BJ (cell line): Measurements from ENCODE around the gene SGIP1. TPM values are rescaled to one million over a fixed set of nuclear protein-coding genes. Genes with fewer than 3 reads are reported as not detected.
"Not testable (repeated sequence)": the region's sequence is repeated elsewhere in the genome, so short reads cannot be mapped to it uniquely, and the experiment has no call there.

Experiments used
- CTCF ChIA-PET: fragments of 350-600 bp; formaldehyde crosslinking; extraction: SDS; loops from one replicate; lab custom pipeline; 2021; ENCODE audit warnings: antibody characterized with exemption, inconsistent platforms; lab: Yijun Ruan, JAX
- POLR2A ChIA-PET: fragments of 300-600 bp; sonication (Branson Sonifier 250); formaldehyde crosslinking; extraction: SDS; loops from one replicate; lab custom pipeline; 2021; ENCODE audit warnings: antibody characterized with exemption; lab: Charles Lee
- DNase-seq: peaks from one replicate; pipeline ENCODE4 v3.0.0-alpha.2; 2011; ENCODE audit warnings: low read depth
- H3K27me3 ChIP-seq: 2 replicates; pipeline ENCODE4 v1.6.0; 2011; ENCODE audit warnings: low read length; ENCODE audit not compliant: control insufficient read depth, insufficient read depth
- H3K36me3 ChIP-seq: 2 replicates; pipeline ENCODE4 v1.5.1; 2011; ENCODE audit warnings: low read length; ENCODE audit not compliant: control insufficient read depth, insufficient read depth
- H3K4me3 ChIP-seq: 2 replicates; pipeline ENCODE4 v1.5.1; 2011; ENCODE audit warnings: low read depth, mild to moderate bottlenecking, control low read depth, low read length
- polyA plus RNA-seq: library from polyadenylated mRNA; depleted of rRNA; stranded (reverse); fragments of >200 nt; gene quantifications from 2 replicates; pipeline ENCODE4 v1.2.3, GENCODE V29; 2011
- TF ChIP-seq, protein P1 (sequence below): IDR thresholded peaks from 2 replicates; pipeline ENCODE4 v1.5.1; 2011; ENCODE audit warnings: low read depth, mild to moderate bottlenecking, control low read depth, inconsistent platforms, low read length, moderate library complexity; ENCODE audit not compliant: insufficient read depth

The SGIP1 gene
- polyA plus RNA-seq, 1 experiment: 49.4 TPM

GRCh38 chr1:66723985-66724384 is 190.0 kb downstream of the SGIP1 start:
- POLR2A ChIA-PET: no interaction called here
- TF ChIP-seq, protein P1, sequence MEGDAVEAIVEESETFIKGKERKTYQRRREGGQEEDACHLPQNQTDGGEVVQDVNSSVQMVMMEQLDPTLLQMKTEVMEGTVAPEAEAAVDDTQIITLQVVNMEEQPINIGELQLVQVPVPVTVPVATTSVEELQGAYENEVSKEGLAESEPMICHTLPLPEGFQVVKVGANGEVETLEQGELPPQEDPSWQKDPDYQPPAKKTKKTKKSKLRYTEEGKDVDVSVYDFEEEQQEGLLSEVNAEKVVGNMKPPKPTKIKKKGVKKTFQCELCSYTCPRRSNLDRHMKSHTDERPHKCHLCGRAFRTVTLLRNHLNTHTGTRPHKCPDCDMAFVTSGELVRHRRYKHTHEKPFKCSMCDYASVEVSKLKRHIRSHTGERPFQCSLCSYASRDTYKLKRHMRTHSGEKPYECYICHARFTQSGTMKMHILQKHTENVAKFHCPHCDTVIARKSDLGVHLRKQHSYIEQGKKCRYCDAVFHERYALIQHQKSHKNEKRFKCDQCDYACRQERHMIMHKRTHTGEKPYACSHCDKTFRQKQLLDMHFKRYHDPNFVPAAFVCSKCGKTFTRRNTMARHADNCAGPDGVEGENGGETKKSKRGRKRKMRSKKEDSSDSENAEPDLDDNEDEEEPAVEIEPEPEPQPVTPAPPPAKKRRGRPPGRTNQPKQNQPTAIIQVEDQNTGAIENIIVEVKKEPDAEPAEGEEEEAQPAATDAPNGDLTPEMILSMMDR: no peak
- CTCF ChIA-PET: no interaction called here
- Histone ChIP-seq H3K27me3 (no peaks in the 10 kb centered on the region), H3K4me3 (no peak overlapping the region), H3K36me3 (no peaks in the 10 kb centered on the region)
- DNase-seq: no peak

GRCh38 chr1:66725885-66726665 is 192.1 kb downstream of the SGIP1 start:
- H3K36me3 ChIP-seq: no peaks in the 10 kb centered on the region
- no peak for DNase-seq
- TF ChIP-seq, protein P1: peak; percentile 99
- no peak overlapping the region for H3K4me3 ChIP-seq
- CTCF ChIA-PET: interaction anchor here (0.6 to 2.7 kb wide), 38 partner anchors 9 to 853 kb away, joined by 3 to 29 read pairs (median 3); partner anchors contain the start of genes DYNLT5 and SGIP1
- POLR2A ChIA-PET: no interaction called here
- H3K27me3 ChIP-seq: no peaks in the 10 kb centered on the region

GRCh38 chr1:66728021-66728420 is 194.1 kb downstream of the SGIP1 start:
- ChIA-PET CTCF (interaction anchor here (0.7 to 0.9 kb wide), 2 partner anchors 11 to 222 kb away, joined by 3 read pairs; no protein-coding TSS in a partner anchor), POLR2A (interaction anchor here (0.7 kb wide), 1 partner anchor 694 kb away, joined by 4 read pairs; no protein-coding TSS in a partner anchor)
- TF ChIP-seq, protein P1: no peak
- H3K4me3 ChIP-seq: no peak overlapping the region
- H3K27me3 ChIP-seq: no peaks in the 10 kb centered on the region
- no peaks in the 10 kb centered on the region for H3K36me3 ChIP-seq
- no peak for DNase-seq

DNA sequence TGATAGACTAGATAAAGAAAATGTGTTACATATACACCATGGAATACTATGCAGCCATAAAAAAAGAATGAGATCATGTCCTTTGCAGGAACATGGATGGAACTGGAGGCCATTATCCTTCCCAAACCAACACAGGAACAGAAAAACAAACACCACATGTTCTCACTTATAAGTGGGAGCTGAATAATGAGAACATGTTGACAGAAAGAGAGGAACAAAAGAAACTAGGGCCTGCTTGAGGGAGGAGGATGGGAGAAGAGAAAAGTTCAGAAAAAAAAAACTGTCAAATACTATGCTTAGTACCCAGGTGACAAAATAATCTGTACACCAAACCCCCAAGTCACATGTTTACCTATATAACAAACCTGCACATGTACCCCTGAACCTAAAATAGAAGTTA is 194.8 kb downstream of the SGIP1 start:
- H3K27me3 ChIP-seq, DNase-seq, POLR2A ChIA-PET, H3K4me3 ChIP-seq, H3K36me3 ChIP-seq: not testable (repeated sequence)
- CTCF ChIA-PET: interaction anchor here (0.7 to 0.9 kb wide), 2 partner anchors 11 to 223 kb away, joined by 3 read pairs; no protein-coding TSS in a partner anchor

GRCh38 chr1:66729119-66729518 is 195.2 kb downstream of the SGIP1 start:
- Histone ChIP-seq H3K4me3 (no peak overlapping the region), H3K36me3 (no peaks in the 10 kb centered on the region), H3K27me3 (no peaks in the 10 kb centered on the region)
- no peak for DNase-seq
- TF ChIP-seq, protein P1: no peak
- ChIA-PET POLR2A (no interaction called here), CTCF (no interaction called here)
